ENCODE measurements around the gene TMEM132C.

- TF ChIP-seq KLF1 (tag by site-specific recombination; IDR thresholded peaks at IDR 0.05) = no peak
- no peak for TF ChIP-seq CTCF (tag by site-specific recombination; IDR thresholded peaks at IDR 0.05)
- TF ChIP-seq PRDM4 (tag by site-specific recombination; IDR thresholded peaks at IDR 0.05) = no peak
Observed at GRCh38 chr12:128420163-128420562, 153.2 kb downstream of the TMEM132C start.

All from HEK293 (cell line).